Activated CD8-positive, alpha-beta T cell treated with anti-CD3 and anti-CD28 coated beads for 36 hours (primary cell): ENCODE measurements around the gene VTCN1. TPM values are rescaled to one million over a fixed set of nuclear protein-coding genes. Genes with fewer than 3 reads are reported as not detected.

Experiments used
- ATAC-seq: fragments of 200-7000 bp; cut with Tn5 transposase; one replicate; pipeline ENCODE4 v1.10.0; 2021; ENCODE audit warnings: mild to moderate bottlenecking, moderate library complexity
- CTCF ChIA-PET: fragments of 350-600 bp; sonication (Branson Sonifier 250); formaldehyde crosslinking; loops from one replicate; lab custom pipeline; 2021; ENCODE audit warnings: antibody characterized with exemption; lab: Charles Lee
- POLR2A ChIA-PET: fragments of 350-600 bp; sonication (Branson Sonifier 250); formaldehyde crosslinking; loops from one replicate; lab custom pipeline; 2021; ENCODE audit warnings: antibody characterized with exemption; lab: Charles Lee
- DNase-seq: peaks from one replicate; pipeline ENCODE4 v3.0.0-alpha.2; 2020
- H3K27ac Mint-ChIP-seq: one replicate; pipeline ENCODE4 v1.8.0; 2021; ENCODE audit warnings: mild to moderate bottlenecking, mixed read lengths
- H3K27me3 Mint-ChIP-seq: one replicate; pipeline ENCODE4 v1.8.0; 2021; ENCODE audit warnings: mixed read lengths
- H3K36me3 Mint-ChIP-seq: one replicate; pipeline ENCODE4 v1.8.0; 2021; ENCODE audit warnings: low read depth, mixed read lengths
- H3K4me1 Mint-ChIP-seq: one replicate; pipeline ENCODE4 v1.8.0; 2021; ENCODE audit warnings: low read depth, mixed read lengths
- H3K4me3 Mint-ChIP-seq: one replicate; pipeline ENCODE4 v1.8.0; 2021; ENCODE audit warnings: mild to moderate bottlenecking, moderate library complexity, mixed read lengths
- H3K9me3 Mint-ChIP-seq: one replicate; pipeline ENCODE4 v1.8.0; 2021; ENCODE audit warnings: mixed read lengths
- CTCF ChIP-seq: fragments of 200-600 bp; IDR thresholded peaks from one replicate; pipeline ENCODE4 v1.8.0; 2022; ENCODE audit warnings: antibody characterized with exemption, mild to moderate bottlenecking
- intact Hi-C: fragments of 100-400 bp; cut with micrococcal nuclease; formaldehyde crosslinking; loops from one replicate; pipeline ENCODE4 v1.10.0; 2022
- microRNA-seq: library from miRNA; unstranded; fragments of <30 nt; microRNA quantifications from one replicate; pipeline ENCODE4 v1.2.0, GENCODE V29; 2022; ENCODE audit warnings: borderline microRNAs expressed, borderline replicate concordance
- total RNA-seq, 2 experiments: library from RNA; stranded (reverse); gene quantifications; one replicate each; pipeline ENCODE4 v1.2.3, GENCODE V29; 2021

Gene VTCN1
- total RNA-seq, 2 experiments from 2014 or later = not detected

GRCh38 chr1:117094841-117095604 is 115.7 kb downstream of the VTCN1 start:
- no peak for TF ChIP-seq CTCF
- no peak overlapping the region for H3K4me3 Mint-ChIP-seq
- no peak overlapping the region for H3K27ac Mint-ChIP-seq
- H3K36me3 Mint-ChIP-seq = peaks cover 82% of the 10 kb centered on the region
- H3K9me3 Mint-ChIP-seq = no peaks in the 10 kb centered on the region
- peaks cover 23% of the 10 kb centered on the region for H3K4me1 Mint-ChIP-seq
- no peak for ATAC-seq
- no peak for DNase-seq
- CTCF ChIA-PET = interaction anchor here (1.0 to 4.3 kb wide), 9 partner anchors 14 to 956 kb away, joined by 3 to 27 read pairs (median 14); partner anchors contain the start of gene TTF2
- H3K27me3 Mint-ChIP-seq = no peaks in the 10 kb centered on the region
- POLR2A ChIA-PET = interaction anchor here (1.3 kb wide), 1 partner anchor 10 kb away, joined by 6 read pairs; no protein-coding TSS in a partner anchor
- intact Hi-C loops = no loop called here

- H3K9me3 Mint-ChIP-seq = no peaks in the 10 kb centered on the region
- H3K27ac Mint-ChIP-seq = peak overlapping the region; percentile 20
- no peaks in the 10 kb centered on the region for H3K27me3 Mint-ChIP-seq
- intact Hi-C loops = no loop called here
- TF ChIP-seq CTCF = peak; percentile 56
- peak; percentile 63 for DNase-seq
- ChIA-PET CTCF (interaction anchor here (0.7 to 4.3 kb wide), 17 partner anchors 13 to 955 kb away, joined by 3 to 27 read pairs (median 4); partner anchors contain the start of gene TTF2), POLR2A (interaction anchor here (0.7 to 2.9 kb wide), 8 partner anchors 9 to 332 kb away, joined by 3 to 12 read pairs (median 6); partner anchors contain the start of gene TTF2)
- H3K4me1 Mint-ChIP-seq = peaks cover 23% of the 10 kb centered on the region
- peak; percentile 99 for ATAC-seq
- peaks cover 81% of the 10 kb centered on the region for H3K36me3 Mint-ChIP-seq
- H3K4me3 Mint-ChIP-seq = no peak overlapping the region
Measured at GRCh38 chr1:117093870-117094621, 116.7 kb downstream of the VTCN1 start.

Small RNA genes within 50 kb of the gene (microRNA-seq; reads per million reads assigned to microRNA genes)
- 96.0 reads per million, percentile 68 among the genes with 10 or more reads in this experiment for gene MIR942

Other genes with a start within 250 kb of the VTCN1 start
- gene CD101, start 209.2 kb downstream of the VTCN1 start, total RNA-seq = 1 to 10 TPM; 2.5 to 3.2 TPM
- 100 to 1,000 TPM; 126 to 127 TPM for gene TTF2, start 150.6 kb downstream of the VTCN1 start, total RNA-seq
- gene TRIM45, start 89.2 kb downstream of the VTCN1 start, total RNA-seq = under 1 TPM; 0.27 TPM
- 10 to 100 TPM; 18.3 to 21.1 TPM for gene MAN1A2, start 156.5 kb upstream of the VTCN1 start, total RNA-seq